GM18951 (cell line): ENCODE data around the gene EIF4E.
"Not testable (repeated sequence)": the region's sequence is repeated elsewhere in the genome, so short reads cannot be mapped to it uniquely, and the experiment has no call there.

Experiments used
- POLR2A ChIP-seq: IDR thresholded peaks from 4 replicates; pipeline ENCODE4 v1.6.1; 2011; ENCODE audit warnings: mild to moderate bottlenecking; ENCODE audit not compliant: insufficient read length, insufficient read depth; ENCODE audit errors: extremely low read depth
- in situ Hi-C: fragments of 300-500 bp; cut with MboI; formaldehyde crosslinking; loops from one replicate; pipeline ENCODE4 v1.12.0; 2022; ENCODE audit warnings: low sequenced_read_pairs, mixed read lengths, inconsistent platforms; ENCODE audit not compliant: unreplicated experiment

The EIF4E gene

DNA sequence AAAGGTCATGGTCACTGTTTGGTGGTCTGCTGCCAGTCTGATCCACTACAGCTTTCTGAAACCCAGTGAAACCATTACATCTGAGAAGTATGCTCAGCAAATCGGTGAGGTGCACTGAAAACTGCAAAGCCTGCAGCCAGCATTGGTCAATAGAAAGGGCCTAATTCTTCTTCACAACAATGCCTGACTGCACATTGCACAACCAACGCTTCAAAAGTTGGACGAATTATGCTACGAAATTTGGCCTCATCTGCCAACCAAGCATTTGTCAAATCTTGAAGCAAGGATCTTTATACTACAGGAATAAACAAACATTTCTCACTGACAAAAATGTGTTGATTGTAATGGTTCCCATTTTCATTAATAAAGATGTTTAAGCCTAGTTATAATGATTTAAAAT, 90.4 kb downstream of the EIF4E start:
- no peak for TF ChIP-seq POLR2A
- in situ Hi-C loops: no loop called here

DNA sequence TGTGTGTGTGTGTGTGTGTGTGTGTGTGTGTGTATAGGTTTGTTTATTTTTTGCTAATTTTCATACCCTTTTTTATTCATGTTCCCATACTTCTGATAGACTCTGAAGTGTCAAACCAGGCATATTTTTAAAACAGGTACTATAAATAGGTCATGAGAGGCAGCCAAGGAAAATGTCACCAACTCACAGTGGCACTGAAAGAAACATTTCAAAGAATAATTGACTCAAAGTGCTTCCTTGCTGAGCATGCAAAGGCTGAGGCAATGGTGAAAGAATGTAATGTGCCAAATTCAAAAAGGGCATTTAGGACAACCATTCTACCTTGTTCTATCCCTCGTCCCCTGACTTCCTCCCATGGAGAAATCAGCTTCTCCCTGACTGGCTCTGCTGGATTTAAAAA, 95.5 kb downstream of the EIF4E start:
- no peak for TF ChIP-seq POLR2A
- in situ Hi-C loops: no loop called here

DNA sequence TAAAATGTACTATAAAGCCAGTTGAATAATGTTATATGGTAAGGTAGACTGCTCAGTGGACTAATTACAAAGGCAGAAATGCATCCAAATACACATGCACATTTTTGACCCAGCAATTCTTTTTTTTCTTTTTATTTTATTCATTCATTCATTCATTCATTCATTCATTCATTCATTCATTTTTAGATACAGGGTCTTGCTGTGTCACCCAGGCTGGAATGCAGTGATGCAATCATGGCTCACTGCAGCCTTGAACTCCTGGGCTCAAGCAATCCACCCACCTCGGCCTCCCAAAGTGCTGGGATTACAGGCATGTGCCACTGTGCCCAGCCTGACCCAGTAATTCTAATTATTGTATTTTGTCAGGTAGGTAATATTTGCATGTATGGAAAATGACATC, 97.9 kb downstream of the EIF4E start:
- in situ Hi-C loops: not testable (repeated sequence)
